GM23338 (cell line): ENCODE results near the gene EGLN3. TPM values are rescaled to one million over a fixed set of nuclear protein-coding genes. Genes with fewer than 3 reads are reported as not detected.
A peak's percentile ranks its signal among the peaks of the same experiment; 100 is the strongest.

Experiments
- ATAC-seq: fragments of 200-7000 bp; cut with Tn5 transposase; 3 replicates; pipeline ENCODE4 v1.9.1; 2020
- DNase-seq: peaks from one replicate; pipeline ENCODE4 v3.0.0-alpha.2; 2015; ENCODE audit warnings: low spot score
- H2AFZ ChIP-seq: fragments of 200-600 bp; sonication (generic); 2 replicates; pipeline ENCODE4 v1.8.0; 2016; ENCODE audit warnings: antibody characterized with exemption, mild to moderate bottlenecking, moderate library complexity
- H3F3A ChIP-seq: fragments of 200-600 bp; sonication (generic); replicated peaks from 2 replicates; pipeline ENCODE4 v1.8.0; 2017; ENCODE audit warnings: antibody characterized with exemption, mixed run types, low read depth
- H3K27ac ChIP-seq: fragments of 200-600 bp; sonication (generic); 2 replicates; pipeline ENCODE4 v1.6.1; 2016; ENCODE audit warnings: low read depth
- H3K27me3 ChIP-seq: fragments of 200-600 bp; sonication (generic); 2 replicates; pipeline ENCODE4 v1.8.0; 2016; ENCODE audit warnings: mild to moderate bottlenecking, mixed run types, moderate library complexity; ENCODE audit not compliant: insufficient read depth
- H3K36me3 ChIP-seq: fragments of 200-600 bp; sonication (generic); 2 replicates; pipeline ENCODE4 v1.8.0; 2016; ENCODE audit warnings: mild to moderate bottlenecking; ENCODE audit not compliant: insufficient read depth
- H3K4me1 ChIP-seq: fragments of 200-600 bp; sonication (generic); 2 replicates; pipeline ENCODE4 v1.8.0; 2016; ENCODE audit warnings: mild to moderate bottlenecking, moderate library complexity; ENCODE audit not compliant: insufficient read depth
- H3K4me2 ChIP-seq: fragments of 200-600 bp; sonication (generic); 2 replicates; pipeline ENCODE4 v1.7.1; 2017; ENCODE audit warnings: mixed run types
- H3K4me3 ChIP-seq: fragments of 200-600 bp; sonication (generic); 2 replicates; pipeline ENCODE4 v1.6.1; 2016; ENCODE audit warnings: mixed run types
- H3K79me2 ChIP-seq: fragments of 200-600 bp; sonication (generic); replicated peaks from 2 replicates; pipeline ENCODE4 v1.8.0; 2017; ENCODE audit warnings: mild to moderate bottlenecking; ENCODE audit not compliant: insufficient read depth
- H3K9me2 ChIP-seq: fragments of 200-600 bp; sonication (generic); 2 replicates; pipeline ENCODE4 v1.8.0; 2017; ENCODE audit not compliant: insufficient read depth
- H4K20me1 ChIP-seq: fragments of 200-600 bp; sonication (generic); replicated peaks from 2 replicates; pipeline ENCODE4 v1.8.0; 2017; ENCODE audit warnings: mild to moderate bottlenecking; ENCODE audit not compliant: insufficient read depth
- H3K27ac Mint-ChIP-seq: 2 replicates; pipeline ENCODE4 v1.8.0; 2020; ENCODE audit warnings: inconsistent platforms, mild to moderate bottlenecking, moderate library complexity, mixed read lengths
- H3K27me3 Mint-ChIP-seq: 3 replicates; pipeline ENCODE4 v1.8.0; 2022; ENCODE audit warnings: low read depth, mild to moderate bottlenecking, moderate library complexity, mixed read lengths, inconsistent platforms; ENCODE audit not compliant: insufficient read depth, poor library complexity
- H3K36me3 Mint-ChIP-seq: 3 replicates; pipeline ENCODE4 v1.8.0; 2021; ENCODE audit warnings: low read depth, mild to moderate bottlenecking, inconsistent platforms, moderate library complexity, mixed read lengths
- H3K4me1 Mint-ChIP-seq: 3 replicates; pipeline ENCODE4 v1.8.0; 2020; ENCODE audit warnings: mild to moderate bottlenecking, inconsistent platforms, mixed read lengths
- H3K4me3 Mint-ChIP-seq: 3 replicates; pipeline ENCODE4 v1.8.0; 2021; ENCODE audit warnings: moderate library complexity, mild to moderate bottlenecking, inconsistent platforms, mixed read lengths
- H3K9me3 Mint-ChIP-seq: 3 replicates; pipeline ENCODE4 v1.8.0; 2020; ENCODE audit warnings: moderate library complexity, mild to moderate bottlenecking, inconsistent platforms, mixed read lengths
- CREB1 ChIP-seq: fragments of 250-450 bp; sonication (Bioruptor Pico); IDR thresholded peaks from 2 replicates; pipeline ENCODE4 v1.5.0; 2020; ENCODE audit warnings: low read depth, mild to moderate bottlenecking, moderate library complexity
- EZH2 ChIP-seq: fragments of 200-600 bp; sonication (generic); IDR thresholded peaks from one replicate; pipeline ENCODE4 v1.8.0; 2017; ENCODE audit warnings: antibody characterized with exemption, mild to moderate bottlenecking, low read depth; ENCODE audit not compliant: unreplicated experiment
- JUNB ChIP-seq: IDR thresholded peaks from one replicate; pipeline ENCODE4 v1.6.1; 2016; ENCODE audit warnings: antibody characterized with exemption; ENCODE audit not compliant: unreplicated experiment
- POLR2AphosphoS5 ChIP-seq: IDR thresholded peaks from 2 replicates; pipeline ENCODE4 v1.6.1; 2016; ENCODE audit warnings: antibody characterized with exemption, low read depth
- ZNF114 ChIP-seq: fragments of 250-450 bp; sonication (Bioruptor Pico); IDR thresholded peaks from 2 replicates; pipeline ENCODE4 v1.5.0; 2020; ENCODE audit warnings: mild to moderate bottlenecking, moderate library complexity
- ZNF331 ChIP-seq: fragments of 250-450 bp; sonication (Bioruptor Pico); IDR thresholded peaks from 2 replicates; pipeline ENCODE4 v1.5.0; 2020; ENCODE audit warnings: low read depth, mild to moderate bottlenecking, moderate library complexity
- polyA plus RNA-seq: library from polyadenylated mRNA; unstranded; fragments of >200 nt; fragmentation: Nextera tagmentation; extraction: Ambion mirVana; gene quantifications from 2 replicates; pipeline ENCODE4 v1.2.1, GENCODE V29; 2016
- total RNA-seq: library from RNA; depleted of rRNA; stranded (reverse); fragments of >200 nt; shearing (Covaris generic); gene quantifications from 2 replicates; pipeline ENCODE4 v1.2.3, GENCODE V29; 2014

EGLN3 gene
- total and polyA plus RNA-seq, 2 experiments from 2014 or later: 26.8 to 42.9 TPM

GRCh38 chr14:33948145-33948868, 2.6 kb downstream of the EGLN3 start:
- H3K4me3 Mint-ChIP-seq: peak overlapping the region; percentile 71
- no peak for ATAC-seq
- H3K79me2 ChIP-seq: peaks cover 69% of the 10 kb centered on the region

GRCh38 chr14:33946679-33947476, 4.0 kb downstream of the EGLN3 start:
- Histone ChIP-seq H3F3A (no peaks in the 10 kb centered on the region), H3K4me2 (peak overlapping the region; percentile 92), H3K27me3 (peaks cover 15% of the 10 kb centered on the region), H2AFZ (no peak overlapping the region), H4K20me1 (peaks cover 12% of the 10 kb centered on the region; the same call in 1 of the 2 replicates), H3K4me3 (peak overlapping the region; percentile 67; the same call in 1 of the 2 replicates), H3K36me3 (no peaks in the 10 kb centered on the region), H3K79me2 (peaks cover 83% of the 10 kb centered on the region), H3K27ac (no peak overlapping the region), H3K9me2 (peaks cover 4% of the 10 kb centered on the region; the same call in 1 of the 2 replicates), H3K4me1 (peaks cover 40% of the 10 kb centered on the region)
- H3K27me3 Mint-ChIP-seq: peaks cover 19% of the 10 kb centered on the region
- no peak overlapping the region for H3K4me3 Mint-ChIP-seq
- H3K9me3 Mint-ChIP-seq: no peaks in the 10 kb centered on the region
- H3K36me3 Mint-ChIP-seq: peaks cover 6% of the 10 kb centered on the region; the same call in 2 of the 3 replicates
- no peak overlapping the region for H3K27ac Mint-ChIP-seq
- H3K4me1 Mint-ChIP-seq: peaks cover 45% of the 10 kb centered on the region
- ATAC-seq (no peak), DNase-seq (no peak)
- TF ChIP-seq JUNB: no peak
- no peak for TF ChIP-seq CREB1
- TF ChIP-seq POLR2AphosphoS5: no peak

More at GRCh38 chr14:33948145-33948868, 2.6 kb downstream of the EGLN3 start:
- Mint-ChIP-seq H3K36me3 (peaks cover 6% of the 10 kb centered on the region; the same call in 2 of the 3 replicates), H3K9me3 (no peaks in the 10 kb centered on the region), H3K27ac (no peak overlapping the region), H3K4me1 (peaks cover 46% of the 10 kb centered on the region), H3K27me3 (peaks cover 19% of the 10 kb centered on the region)
- Histone ChIP-seq H3F3A (no peaks in the 10 kb centered on the region), H3K9me2 (peaks cover 4% of the 10 kb centered on the region; the same call in 1 of the 2 replicates), H3K27me3 (peaks cover 15% of the 10 kb centered on the region), H3K4me3 (peak overlapping the region; percentile 67), H3K27ac (no peak overlapping the region), H3K4me2 (peak overlapping the region; percentile 92), H4K20me1 (peaks cover 12% of the 10 kb centered on the region; the same call in 1 of the 2 replicates), H2AFZ (no peak overlapping the region), H3K4me1 (peaks cover 37% of the 10 kb centered on the region), H3K36me3 (no peaks in the 10 kb centered on the region)
- TF ChIP-seq JUNB: no peak
- no peak for TF ChIP-seq POLR2AphosphoS5
- DNase-seq: no peak

- peaks cover 12% of the 10 kb centered on the region; the same call in 1 of the 2 replicates for H4K20me1 ChIP-seq
- Mint-ChIP-seq H3K9me3 (no peaks in the 10 kb centered on the region), H3K27ac (0 out of 2 replicates have a peak overlapping the region, but pooled peaks have one; percentile 7), H3K36me3 (peaks cover 6% of the 10 kb centered on the region; the same call in 2 of the 3 replicates), H3K4me3 (no peak overlapping the region), H3K27me3 (peaks cover 15% of the 10 kb centered on the region), H3K4me1 (peaks cover 50% of the 10 kb centered on the region)
- no peak overlapping the region for H3K27ac ChIP-seq
- H3K4me3 ChIP-seq: no peak overlapping the region
- DNase-seq (no peak), ATAC-seq (no peak)
- H3K79me2 ChIP-seq: peaks cover 97% of the 10 kb centered on the region
- TF ChIP-seq ZNF331 (CRISPR knock-in tag): no peak
- no peak for TF ChIP-seq EZH2
- TF ChIP-seq ZNF114 (CRISPR knock-in tag): no peak
- no peak overlapping the region for H3K4me2 ChIP-seq
- peaks cover 48% of the 10 kb centered on the region for H3K4me1 ChIP-seq
- H3F3A ChIP-seq: no peaks in the 10 kb centered on the region
- no peak overlapping the region for H2AFZ ChIP-seq
- H3K36me3 ChIP-seq: no peaks in the 10 kb centered on the region
- H3K9me2 ChIP-seq: peaks cover 4% of the 10 kb centered on the region; the same call in 1 of the 2 replicates
- peaks cover 15% of the 10 kb centered on the region for H3K27me3 ChIP-seq
Measured at GRCh38 chr14:33945210-33946088, 5.4 kb downstream of the EGLN3 start.
